Pancreas (tissue), 10 donors: ENCODE measurements around the gene UBL4A. TPM values are rescaled to one million over a fixed set of nuclear protein-coding genes. Genes with fewer than 3 reads are reported as not detected.

Source experiments
- ATAC-seq, 4 donors: fragments of 200-7000 bp; cut with Tn5 transposase; one replicate each; pipeline versions ENCODE4 v1.8.0 to v1.9.1; 2020; ENCODE audit warnings: mild to moderate bottlenecking in 4 of 4, moderate library complexity in 4 of 4
- DNase-seq, 6 donors: peaks; one replicate each; pipeline ENCODE4 v3.0.0-alpha.2; 2020
- FAIRE-seq: peaks from 2 replicates; lab custom pipeline; 2012; peaks lifted over from hg19 to GRCh38; lab: Jason Lieb, UNC
- H3K27ac ChIP-seq, 4 donors: fragments of 200-600 bp; sonication (generic); 1 replicate in 3 of 4; 2 replicates in 1 of 4; pipeline versions ENCODE4 v1.5.0 to v1.8.0; 2020
- H3K27me3 ChIP-seq, 4 donors: fragments of 200-600 bp; one replicate each; pipeline ENCODE4 v1.8.0; 2021
- H3K36me3 ChIP-seq, 3 donors: fragments of 200-600 bp; sonication (generic) in 1 of 3; one replicate each; pipeline versions ENCODE4 v1.5.0 to v1.8.0; 2020 to 2021
- H3K4me1 ChIP-seq, 3 donors: fragments of 200-600 bp; one replicate each; pipeline ENCODE4 v1.8.0; 2021
- H3K4me3 ChIP-seq, 4 donors: fragments of 200-600 bp; sonication (generic) in 2 of 4; one replicate each; pipeline versions ENCODE4 v1.5.0 to v1.8.0; 2020 to 2021
- H3K9me3 ChIP-seq, 4 donors: fragments of 200-600 bp; one replicate each; pipeline ENCODE4 v1.8.0; 2021
- WGBS, 2 donors: extraction: QIAGEN DNeasy Blood & Tissue Kit; methylation state at CpG; one replicate each; pipeline ENCODE4 v1.1.7; 2013; 5-methylcytosine and 5-hydroxymethylcytosine counted together
- intact Hi-C, 3 donors: fragments of 100-400 bp; cut with DNase I; formaldehyde crosslinking; loops; one replicate each; pipeline versions ENCODE4 v1.11.1 to v1.14.2; 2022
- microRNA-seq, 2 donors: library from miRNA; unstranded; fragments of <30 nt; microRNA quantifications; one replicate each; pipeline versions ENCODE4 to v1.1.0, GENCODE V29; 2019 to 2020
- polyA plus RNA-seq, 2 donors: library from polyadenylated mRNA; stranded (reverse); fragments of 200-250 nt; gene quantifications; one replicate each; pipeline ENCODE4 v1.2.3, GENCODE V29; 2013
- total RNA-seq, 6 donors: library from RNA; stranded (reverse); fragmentation: NEBNext Ultra II Directional in 4 of 6; extraction: Animal tissue kit (Norgen Biotek cat#: 25700) in 4 of 6; gene quantifications; one replicate each; pipeline versions ENCODE4 v1.2.1 to v1.2.4, GENCODE V29; 2021 to 2023
- TF ChIP-seq, protein P1 (sequence below), 4 donors: fragments of 200-600 bp; sonication (generic) in 3 of 4; IDR thresholded peaks; one replicate each; pipeline versions ENCODE4 v1.5.0 to v1.8.0; 2021; ENCODE audit warnings: antibody characterized with exemption in 4 of 4
- donor health status: healthy with polysubstance abuse.
- donor health status: DM: no; HTN: no; CAD: no; lungs with moderate emphysema.
- donor health status: DM: no; HTN: no; CAD: no.
- donor health status: control.
- donor health status: control.
- donor health status: Bipolar disorder and iron deficiency.
- donor health status: DM: yes; HTN: yes; CAD: no.
- donor health status: DM: no; HTN: no; CAD: no.
- donor health status: DM: no; HTN: no; CAD: no.
- donor health status: DM: yes; HTN: yes; CAD: no.

UBL4A gene
- total and polyA plus RNA-seq, 8 donors = 13.6 to 32.2 (median 20.9) TPM

DNA sequence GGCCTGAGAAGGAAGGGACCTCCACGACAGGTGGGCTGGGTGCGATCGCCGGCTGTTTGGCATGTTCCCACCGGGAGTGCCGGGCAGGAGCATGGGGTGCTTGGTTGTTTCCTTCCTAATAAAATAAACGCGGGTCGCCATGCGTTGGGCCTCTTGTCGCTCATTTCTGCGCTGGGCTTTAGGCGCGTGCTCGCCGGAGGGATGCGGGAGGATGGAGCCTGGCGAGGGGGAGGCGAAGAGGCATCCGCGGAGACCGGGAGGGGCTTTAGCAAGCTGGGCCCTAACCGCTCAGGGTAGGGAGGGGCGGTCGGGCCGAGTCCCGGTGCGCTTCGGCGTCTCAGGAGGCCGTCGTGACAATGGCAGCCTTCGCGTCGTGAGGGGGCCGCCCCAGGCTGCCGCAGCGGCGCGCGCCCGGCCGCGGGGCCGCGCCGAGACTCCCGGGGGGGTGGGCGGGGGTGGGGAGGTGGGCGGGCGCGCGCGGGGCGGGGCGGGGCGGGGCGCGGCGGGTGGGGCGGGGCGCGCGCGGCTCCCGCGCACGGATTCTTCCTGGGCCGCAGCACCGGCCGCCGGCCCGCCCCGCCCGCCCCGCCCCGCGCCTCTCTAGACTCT, 49.9 kb downstream of the UBL4A start:
- H3K4me1 ChIP-seq = no peaks in the 10 kb centered on the region
- ATAC-seq = peak; percentile 40 to 74 (median 58)
- TF ChIP-seq, protein P1, sequence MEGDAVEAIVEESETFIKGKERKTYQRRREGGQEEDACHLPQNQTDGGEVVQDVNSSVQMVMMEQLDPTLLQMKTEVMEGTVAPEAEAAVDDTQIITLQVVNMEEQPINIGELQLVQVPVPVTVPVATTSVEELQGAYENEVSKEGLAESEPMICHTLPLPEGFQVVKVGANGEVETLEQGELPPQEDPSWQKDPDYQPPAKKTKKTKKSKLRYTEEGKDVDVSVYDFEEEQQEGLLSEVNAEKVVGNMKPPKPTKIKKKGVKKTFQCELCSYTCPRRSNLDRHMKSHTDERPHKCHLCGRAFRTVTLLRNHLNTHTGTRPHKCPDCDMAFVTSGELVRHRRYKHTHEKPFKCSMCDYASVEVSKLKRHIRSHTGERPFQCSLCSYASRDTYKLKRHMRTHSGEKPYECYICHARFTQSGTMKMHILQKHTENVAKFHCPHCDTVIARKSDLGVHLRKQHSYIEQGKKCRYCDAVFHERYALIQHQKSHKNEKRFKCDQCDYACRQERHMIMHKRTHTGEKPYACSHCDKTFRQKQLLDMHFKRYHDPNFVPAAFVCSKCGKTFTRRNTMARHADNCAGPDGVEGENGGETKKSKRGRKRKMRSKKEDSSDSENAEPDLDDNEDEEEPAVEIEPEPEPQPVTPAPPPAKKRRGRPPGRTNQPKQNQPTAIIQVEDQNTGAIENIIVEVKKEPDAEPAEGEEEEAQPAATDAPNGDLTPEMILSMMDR (IDR thresholded peaks at IDR 0.05) = no peak
- H3K27ac ChIP-seq = peak overlapping the region in 3 of 4 donors; percentile 57 to 75 (median 58)
- peak overlapping the region; percentile 47 to 67 (median 59) for H3K4me3 ChIP-seq
- 8 to 33% methylated on average over 37 to 54 of the region's 78 CpGs for WGBS, 2 donors
- no peaks in the 10 kb centered on the region for H3K36me3 ChIP-seq
- FAIRE-seq = no peak
- peak in 2 of 6 donors; percentile 24 to 64 for DNase-seq
- H3K27me3 ChIP-seq = no peaks in the 10 kb centered on the region
- intact Hi-C loops = no loop called here
- no peaks in the 10 kb centered on the region for H3K9me3 ChIP-seq

DNA sequence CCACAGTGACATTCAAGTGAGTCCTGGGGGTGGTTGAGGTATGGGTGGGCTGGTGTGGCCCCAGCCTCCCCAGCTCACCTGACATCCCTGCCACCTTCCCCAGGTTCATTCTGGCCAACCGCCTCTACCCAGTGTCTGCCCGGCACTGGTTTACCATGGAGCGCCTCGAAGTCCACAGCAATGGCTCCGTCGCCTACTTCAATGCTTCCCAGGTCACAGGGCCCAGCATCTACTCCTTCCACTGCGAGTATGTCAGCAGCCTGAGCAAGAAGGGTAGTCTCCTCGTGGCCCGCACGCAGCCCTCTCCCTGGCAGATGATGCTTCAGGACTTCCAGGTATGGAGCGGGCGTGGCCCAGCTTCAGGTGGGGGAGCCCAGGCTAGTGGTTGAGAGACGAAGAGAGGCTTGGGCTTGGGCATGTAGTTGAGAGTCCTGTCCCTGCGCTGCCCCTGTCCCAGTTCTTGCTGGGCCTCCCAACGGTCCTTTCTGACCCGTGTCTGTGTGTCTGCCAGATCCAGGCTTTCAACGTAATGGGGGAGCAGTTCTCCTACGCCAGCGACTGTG, 51.2 kb downstream of the UBL4A start:
- intact Hi-C loops = no loop called here
- WGBS, 2 donors = 86 to 91% methylated on average over 19 of the region's 19 CpGs

DNA sequence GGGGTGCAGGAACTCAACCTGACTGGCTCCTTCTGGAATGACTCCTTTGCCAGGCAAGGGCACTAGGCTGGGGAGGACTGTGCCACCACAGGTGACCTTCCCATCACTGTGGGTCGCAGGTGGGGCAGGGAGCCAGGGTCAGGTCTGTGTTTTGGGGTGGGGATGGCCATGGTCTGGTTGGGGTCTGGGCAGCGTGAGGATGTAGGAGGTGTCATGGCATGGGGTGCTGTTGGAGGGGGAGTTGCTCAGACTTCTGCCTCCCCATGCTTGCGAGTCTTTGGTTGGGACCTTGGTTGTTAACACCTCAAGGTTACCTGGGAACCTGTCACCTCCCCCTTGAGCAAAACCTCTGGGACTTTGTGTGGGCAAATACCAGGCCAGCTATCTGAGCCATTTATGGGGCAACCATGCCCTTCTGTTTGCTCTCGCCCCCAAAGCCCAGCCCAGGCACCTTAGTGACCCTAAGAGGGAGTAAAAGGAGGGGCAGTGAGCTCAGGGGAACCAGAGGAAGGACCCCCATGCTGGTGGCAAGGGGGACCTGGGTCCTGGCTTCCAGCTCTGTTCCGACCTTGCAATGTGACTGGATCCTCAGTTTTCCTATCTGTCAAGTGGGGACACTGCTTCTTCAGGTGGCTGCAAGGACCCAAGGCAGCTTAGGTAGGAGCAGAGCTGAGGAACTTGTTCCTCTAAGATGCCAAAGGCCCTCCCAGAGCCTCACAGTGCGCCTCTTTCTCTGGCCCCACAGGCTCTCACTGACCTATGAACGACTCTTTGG, 51.8 kb downstream of the UBL4A start:
- TF ChIP-seq, protein P1 (IDR thresholded peaks at IDR 0.05) = no peak
- no peaks in the 10 kb centered on the region for H3K27me3 ChIP-seq
- no peak overlapping the region for H3K27ac ChIP-seq
- DNase-seq (no peak), ATAC-seq (no peak), FAIRE-seq (no peak)
- WGBS, 2 donors = 79 to 86% methylated on average over 7 of the region's 7 CpGs
- H3K9me3 ChIP-seq = no peaks in the 10 kb centered on the region
- no peak overlapping the region for H3K4me3 ChIP-seq
- no peaks in the 10 kb centered on the region for H3K4me1 ChIP-seq
- H3K36me3 ChIP-seq = no peaks in the 10 kb centered on the region
- intact Hi-C loops = no loop called here

More for the DNA sequence above, 51.2 kb downstream of the UBL4A start:
- Histone ChIP-seq H3K4me1 (no peaks in the 10 kb centered on the region), H3K9me3 (no peaks in the 10 kb centered on the region), H3K36me3 (no peaks in the 10 kb centered on the region), H3K27me3 (no peaks in the 10 kb centered on the region), H3K4me3 (no peak overlapping the region), H3K27ac (no peak overlapping the region)
- DNase-seq (peak in 1 of 6 donors; percentile 57), ATAC-seq (no peak), FAIRE-seq (no peak)
- TF ChIP-seq, protein P1 (IDR thresholded peaks at IDR 0.05) = no peak

Small RNA genes within 50 kb of the gene (microRNA-seq; reads per million reads assigned to microRNA genes)
- 0 reads per million in 2 donors for gene MIR6858

Other genes with a start within 250 kb of the UBL4A start
- gene OPN1MW3, start 229.0 kb downstream of the UBL4A start, total RNA-seq = not detected
- gene OPN1MW3, start 229.0 kb downstream of the UBL4A start, polyA plus RNA-seq = not detected
- not detected for gene TEX28, start 191.5 kb downstream of the UBL4A start, total RNA-seq
- not detected for gene TEX28, start 191.5 kb downstream of the UBL4A start, polyA plus RNA-seq
- gene TKTL1, start 190.8 kb downstream of the UBL4A start, total RNA-seq = not detected
- not detected for gene TKTL1, start 190.8 kb downstream of the UBL4A start, polyA plus RNA-seq
- 100 to 1,000 TPM in 4 of 6 donors, 10 to 100 TPM in 2; 67.0 to 298 (median 142) TPM for gene FLNA, start 112.0 kb downstream of the UBL4A start, total RNA-seq
- 100 to 1,000 TPM; 222 to 259 TPM for gene FLNA, start 112.0 kb downstream of the UBL4A start, polyA plus RNA-seq
- gene EMD, start 107.3 kb downstream of the UBL4A start, total RNA-seq = 10 to 100 TPM; 23.1 to 42.9 (median 38.7) TPM
- gene EMD, start 107.3 kb downstream of the UBL4A start, polyA plus RNA-seq = 10 to 100 TPM; 56.0 to 86.7 TPM
- 1,000 to 10,000 TPM; 2,194 to 4,058 (median 3,145) TPM for gene RPL10, start 88.2 kb downstream of the UBL4A start, total RNA-seq
- gene RPL10, start 88.2 kb downstream of the UBL4A start, polyA plus RNA-seq = 1,000 to 10,000 TPM; 2,751 to 3,412 TPM
- 10 to 100 TPM in 1 of 6 donors, 1 to 10 TPM in 5; 5.1 to 13.6 (median 7.3) TPM for gene DNASE1L1, start 77.4 kb downstream of the UBL4A start, total RNA-seq
- gene DNASE1L1, start 77.4 kb downstream of the UBL4A start, polyA plus RNA-seq = 10 to 100 TPM; 11.3 to 16.5 TPM
- 10 to 100 TPM; 14.6 to 26.7 (median 17.1) TPM for gene TAFAZZIN, start 75.1 kb downstream of the UBL4A start, total RNA-seq
- gene TAFAZZIN, start 75.1 kb downstream of the UBL4A start, polyA plus RNA-seq = 10 to 100 TPM; 77.0 to 82.7 TPM
- gene ATP6AP1, start 57.9 kb downstream of the UBL4A start, total RNA-seq = 10 to 100 TPM; 27.8 to 55.6 (median 37.7) TPM
- gene ATP6AP1, start 57.9 kb downstream of the UBL4A start, polyA plus RNA-seq = 10 to 100 TPM; 34.1 to 82.4 TPM
- 10 to 100 TPM; 25.5 to 61.4 (median 35.5) TPM for gene GDI1, start 49.5 kb downstream of the UBL4A start, total RNA-seq
- 100 to 1,000 TPM in 1 of 2 donors, 10 to 100 TPM in 1; 93.7 to 138 TPM for gene GDI1, start 49.5 kb downstream of the UBL4A start, polyA plus RNA-seq
- 10 to 100 TPM; 21.2 to 39.8 (median 22.0) TPM for gene FAM50A, start 42.5 kb downstream of the UBL4A start, total RNA-seq
- gene FAM50A, start 42.5 kb downstream of the UBL4A start, polyA plus RNA-seq = 100 to 1,000 TPM in 1 of 2 donors, 10 to 100 TPM in 1; 91.5 to 128 TPM
- 10 to 100 TPM; 10.5 to 40.7 (median 16.3) TPM for gene PLXNA3, start 28.3 kb downstream of the UBL4A start, total RNA-seq
- gene PLXNA3, start 28.3 kb downstream of the UBL4A start, polyA plus RNA-seq = 10 to 100 TPM; 15.0 to 39.0 TPM
- gene LAGE3, start 7.3 kb downstream of the UBL4A start, total RNA-seq = 10 to 100 TPM in 5 of 6 donors, 1 to 10 TPM in 1; 9.5 to 19.6 (median 12.7) TPM
- 10 to 100 TPM; 10.1 to 15.2 TPM for gene LAGE3, start 7.3 kb downstream of the UBL4A start, polyA plus RNA-seq
- gene SLC10A3, start 4.0 kb upstream of the UBL4A start, total RNA-seq = 10 to 100 TPM in 5 of 6 donors, 1 to 10 TPM in 1; 9.6 to 12.2 (median 11.3) TPM
- gene SLC10A3, start 4.0 kb upstream of the UBL4A start, polyA plus RNA-seq = 10 to 100 TPM; 16.2 to 19.1 TPM
- 10 to 100 TPM; 26.4 to 40.4 (median 32.7) TPM for gene FAM3A, start 29.6 kb upstream of the UBL4A start, total RNA-seq
- 10 to 100 TPM; 70.7 to 78.5 TPM for gene FAM3A, start 29.6 kb upstream of the UBL4A start, polyA plus RNA-seq
- gene G6PD, start 60.2 kb upstream of the UBL4A start, total RNA-seq = 10 to 100 TPM in 3 of 6 donors, 1 to 10 TPM in 3; 6.7 to 17.9 (median 11.0) TPM
- 10 to 100 TPM; 11.4 to 17.0 TPM for gene G6PD, start 60.2 kb upstream of the UBL4A start, polyA plus RNA-seq
- 10 to 100 TPM in 2 of 6 donors, 1 to 10 TPM in 4; 6.3 to 11.7 (median 8.3) TPM for gene IKBKG, start 61.0 kb upstream of the UBL4A start, total RNA-seq
- gene IKBKG, start 61.0 kb upstream of the UBL4A start, polyA plus RNA-seq = 10 to 100 TPM; 25.2 to 29.7 TPM
- gene CTAG1A, start 98.5 kb upstream of the UBL4A start, total RNA-seq = not detected
- not detected for gene CTAG1A, start 98.5 kb upstream of the UBL4A start, polyA plus RNA-seq
- gene CTAG1B, start 132.7 kb upstream of the UBL4A start, total RNA-seq = not detected
- gene CTAG1B, start 132.7 kb upstream of the UBL4A start, polyA plus RNA-seq = not detected
- gene CTAG2, start 167.0 kb upstream of the UBL4A start, total RNA-seq = not detected
- gene CTAG2, start 167.0 kb upstream of the UBL4A start, polyA plus RNA-seq = 1 to 10 TPM in 1 of 2 donors, not detected in 1; 1.2 TPM